DMS 273 (cell line): ENCODE data around the gene SUCLG2.
A peak's percentile ranks its signal among the peaks of the same experiment; 100 is the strongest.

Experiments
- DNase-seq: peaks from one replicate; lab custom pipeline; 2025; ENCODE audit not compliant: unreplicated experiment; lab: John Stamatoyannopoulos, UW

SUCLG2 gene

GRCh38 chr3:67461667-67462142 is 192.7 kb downstream of the SUCLG2 start:
- DNase-seq = peak; percentile 79

GRCh38 chr3:67460841-67461510 is 193.4 kb downstream of the SUCLG2 start:
- DNase-seq = no peak

- DNase-seq = peak; percentile 22
Observed at GRCh38 chr3:67459796-67460195, 194.6 kb downstream of the SUCLG2 start.

- peak; percentile 76 for DNase-seq
Observed at GRCh38 chr3:67458896-67459530, 195.4 kb downstream of the SUCLG2 start.

GRCh38 chr3:67458408-67458807 is 196.0 kb downstream of the SUCLG2 start:
- DNase-seq = peak; percentile 77

GRCh38 chr3:67453628-67454027 is 200.8 kb downstream of the SUCLG2 start:
- DNase-seq = no peak

- DNase-seq = no peak
Observed at GRCh38 chr3:67450153-67450552, 204.3 kb downstream of the SUCLG2 start.

- no peak for DNase-seq
Observed at GRCh38 chr3:67447393-67447792, 207.0 kb downstream of the SUCLG2 start.

- DNase-seq = no peak
Observed at GRCh38 chr3:67437789-67438188, 216.6 kb downstream of the SUCLG2 start.

- DNase-seq = no peak
Observed at GRCh38 chr3:67437090-67437489, 217.3 kb downstream of the SUCLG2 start.

GRCh38 chr3:67433109-67433508 is 221.3 kb downstream of the SUCLG2 start:
- no peak for DNase-seq

GRCh38 chr3:67431887-67432286 is 222.5 kb downstream of the SUCLG2 start:
- no peak for DNase-seq

GRCh38 chr3:67423722-67424121 is 230.7 kb downstream of the SUCLG2 start:
- DNase-seq = no peak

- no peak for DNase-seq
Observed at GRCh38 chr3:67421912-67422311, 232.5 kb downstream of the SUCLG2 start.

GRCh38 chr3:67419779-67420178 is 234.6 kb downstream of the SUCLG2 start:
- no peak for DNase-seq

GRCh38 chr3:67419218-67419529 is 235.2 kb downstream of the SUCLG2 start:
- DNase-seq = no peak

GRCh38 chr3:67418426-67419217 is 235.8 kb downstream of the SUCLG2 start:
- no peak for DNase-seq

GRCh38 chr3:67416703-67417102 is 237.7 kb downstream of the SUCLG2 start:
- DNase-seq = no peak

- no peak for DNase-seq
Observed at GRCh38 chr3:67415511-67415910, 238.9 kb downstream of the SUCLG2 start.

- DNase-seq = no peak
Observed at GRCh38 chr3:67414740-67415139, 239.7 kb downstream of the SUCLG2 start.

- DNase-seq = no peak
Observed at GRCh38 chr3:67405193-67405592, 249.2 kb downstream of the SUCLG2 start.

- no peak for DNase-seq
Observed at GRCh38 chr3:67402873-67403272, 251.5 kb downstream of the SUCLG2 start.
